BLaER1 (cell line): ENCODE data around the gene LAMTOR2.

Source experiments
- H3K27ac ChIP-seq: shearing (Covaris generic); formaldehyde crosslinking; 2 replicates; pipeline ENCODE4 v1.8.1; 2022
- H3K27me3 ChIP-seq: shearing (Covaris generic); formaldehyde crosslinking; 2 replicates; pipeline ENCODE4 v1.8.1; 2022
- H3K36me3 ChIP-seq: shearing (Covaris generic); formaldehyde crosslinking; 2 replicates; pipeline ENCODE4 v1.8.1; 2022
- H3K4me1 ChIP-seq: shearing (Covaris generic); formaldehyde crosslinking; 2 replicates; pipeline ENCODE4 v1.8.1; 2022
- H3K4me2 ChIP-seq: shearing (Covaris generic); formaldehyde crosslinking; 2 replicates; pipeline ENCODE4 v1.8.1; 2022
- H3K4me3 ChIP-seq: shearing (Covaris generic); formaldehyde crosslinking; 2 replicates; pipeline ENCODE4 v1.8.1; 2022
- H3K9ac ChIP-seq: shearing (Covaris generic); formaldehyde crosslinking; 2 replicates; pipeline ENCODE4 v1.8.1; 2022
- H3K9me3 ChIP-seq: shearing (Covaris generic); formaldehyde crosslinking; 2 replicates; pipeline ENCODE4 v1.8.1; 2022
- H4K20me1 ChIP-seq: shearing (Covaris generic); formaldehyde crosslinking; 2 replicates; pipeline ENCODE4 v1.8.1; 2022
- Cebpa-rat ChIP-seq: shearing (Covaris generic); IDR thresholded peaks from 2 replicates; pipeline ENCODE4 v1.8.1; 2022

The LAMTOR2 gene

DNA sequence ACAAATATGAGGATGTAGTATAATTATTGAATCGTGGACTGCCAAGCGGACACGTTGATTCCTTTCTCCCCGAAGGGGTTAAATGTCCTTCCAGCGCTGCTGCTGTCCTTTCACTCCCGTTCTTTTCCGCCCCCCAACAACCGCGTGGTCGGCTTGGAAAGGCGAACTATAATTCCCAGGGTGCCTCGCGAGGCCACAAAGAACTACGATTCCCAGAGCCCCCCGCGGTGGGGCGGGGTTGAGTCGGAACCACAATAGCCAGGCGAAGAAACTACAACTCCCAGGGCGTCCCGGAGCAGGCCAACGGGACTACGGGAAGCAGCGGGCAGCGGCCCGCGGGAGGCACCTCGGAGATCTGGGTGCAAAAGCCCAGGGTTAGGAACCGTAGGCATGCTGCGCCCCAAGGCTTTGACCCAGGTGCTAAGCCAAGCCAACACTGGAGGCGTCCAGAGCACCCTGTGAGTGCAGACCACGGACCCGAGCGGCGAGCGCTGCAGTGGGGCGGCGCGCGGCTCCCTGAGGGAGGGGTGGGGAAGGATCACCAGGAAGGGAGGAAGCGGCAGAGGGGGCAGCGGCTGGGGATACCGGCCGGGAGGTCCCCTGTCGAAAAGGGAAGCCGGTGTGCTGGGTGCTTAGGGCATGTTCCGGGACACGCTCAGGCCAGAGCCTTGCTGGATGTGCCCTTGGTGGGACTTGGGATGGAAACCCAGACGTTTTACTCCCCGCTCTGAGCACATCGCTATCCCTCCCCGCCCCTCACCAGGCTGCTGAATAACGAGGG, at the start of gene LAMTOR2:
TSS of gene LAMTOR2 (plus strand) at position 283 of the 781 bp plus-strand sequence. CDS start at position 391, 108 bp downstream.
- Histone ChIP-seq H3K4me1 (peaks cover 41% of the 10 kb centered on the region), H3K9me3 (no peaks in the 10 kb centered on the region), H3K4me2 (peak within 1 kb of the TSS; percentile 87), H4K20me1 (peaks cover 18% of the 10 kb centered on the region; the same call in 1 of the 2 replicates), H3K9ac (peak within 1 kb of the TSS; percentile 91), H3K4me3 (peak within 1 kb of the TSS; percentile 91), H3K27ac (peak within 1 kb of the TSS; percentile 98), H3K36me3 (peaks cover 39% of the 10 kb centered on the region), H3K27me3 (no peaks in the 10 kb centered on the region)
- TF ChIP-seq Cebpa-rat, result no peak

- Histone ChIP-seq H3K27me3 (no peaks in the 10 kb centered on the region), H3K4me2 (peak overlapping the region; percentile 81), H3K9ac (peak overlapping the region; percentile 29; the same call in 1 of the 2 replicates), H3K4me1 (peaks cover 45% of the 10 kb centered on the region), H4K20me1 (no peaks in the 10 kb centered on the region), H3K36me3 (peaks cover 32% of the 10 kb centered on the region), H3K4me3 (0 out of 2 replicates have a peak overlapping the region, but pooled peaks have one; percentile 22), H3K9me3 (no peaks in the 10 kb centered on the region), H3K27ac (peak overlapping the region; percentile 36)
- TF ChIP-seq Cebpa-rat, result no peak
These were observed 49.6 kb upstream of the LAMTOR2 start for GRCh38 chr1:156004843-156005584.

DNA sequence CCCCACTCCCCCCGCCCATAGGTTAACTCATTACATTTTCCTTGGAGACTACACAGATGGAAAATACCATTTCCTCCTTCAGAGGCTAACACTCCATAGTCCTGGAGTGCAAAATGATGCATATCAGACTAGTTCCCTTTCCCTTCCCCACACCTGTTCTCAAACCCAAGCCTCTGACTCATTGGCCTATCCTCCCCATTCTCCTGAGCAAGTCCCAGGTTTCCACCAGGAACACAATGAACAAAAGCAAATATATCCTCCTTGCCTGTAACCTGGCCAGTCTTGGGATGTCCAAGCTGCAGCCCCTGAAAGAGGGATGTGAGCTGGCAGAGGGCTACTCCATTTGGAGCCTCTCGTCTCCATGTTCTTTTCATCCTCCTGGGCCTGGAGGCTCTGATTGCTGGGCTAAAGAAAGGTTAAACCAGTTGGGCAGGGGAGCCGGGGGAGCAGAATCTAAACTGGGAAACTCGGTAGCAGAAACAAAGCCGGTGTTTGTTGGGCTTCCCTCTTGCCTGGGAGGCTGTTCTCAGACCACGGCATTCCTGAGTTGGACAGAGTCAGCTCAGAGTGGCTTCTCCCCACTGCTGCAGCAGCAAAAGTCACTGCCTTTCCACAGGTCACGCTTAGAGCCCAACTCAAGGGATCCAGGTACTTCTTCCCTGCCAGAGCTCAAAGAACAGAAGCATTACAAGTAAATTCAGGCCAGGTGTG, 47.8 kb upstream of the LAMTOR2 start:
- Histone ChIP-seq H3K9me3 (no peaks in the 10 kb centered on the region), H3K36me3 (peaks cover 50% of the 10 kb centered on the region), H3K27me3 (no peaks in the 10 kb centered on the region), H3K9ac (no peak overlapping the region), H3K4me3 (no peak overlapping the region), H3K27ac (no peak overlapping the region), H3K4me2 (no peak overlapping the region), H4K20me1 (peaks cover 13% of the 10 kb centered on the region), H3K4me1 (peaks cover 40% of the 10 kb centered on the region)
- TF ChIP-seq Cebpa-rat, result no peak

DNA sequence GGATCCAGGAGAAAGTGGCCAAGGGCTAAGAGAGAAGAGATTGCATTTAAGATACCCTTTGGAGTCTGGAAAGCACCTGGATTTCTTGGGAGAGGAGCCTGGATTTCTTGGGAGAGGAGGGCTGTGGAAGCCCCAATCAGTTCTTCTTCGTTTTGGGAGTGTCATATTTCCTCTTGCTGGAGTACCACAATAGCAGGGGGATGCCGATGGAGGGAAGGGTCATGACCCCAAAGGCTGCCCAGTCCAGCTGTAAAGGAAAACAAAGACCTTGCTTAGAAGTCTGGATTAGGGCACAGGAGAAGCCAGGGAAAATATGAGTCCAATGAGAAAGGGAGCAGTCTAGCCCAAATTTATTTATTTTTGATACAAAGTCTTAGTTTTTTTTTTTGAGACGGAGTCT, 45.2 kb upstream of the LAMTOR2 start:
- no peaks in the 10 kb centered on the region for H3K9me3 ChIP-seq
- H3K27ac ChIP-seq, result no peak overlapping the region
- no peak for TF ChIP-seq Cebpa-rat
- no peak overlapping the region for H3K9ac ChIP-seq
- H4K20me1 ChIP-seq, result peaks cover 23% of the 10 kb centered on the region
- no peak overlapping the region for H3K4me2 ChIP-seq
- H3K4me1 ChIP-seq, result peaks cover 17% of the 10 kb centered on the region
- no peaks in the 10 kb centered on the region for H3K27me3 ChIP-seq
- peaks cover 75% of the 10 kb centered on the region for H3K36me3 ChIP-seq
- no peak overlapping the region for H3K4me3 ChIP-seq

GRCh38 chr1:156012051-156012817, 42.3 kb upstream of the LAMTOR2 start:
- H3K9ac ChIP-seq, result no peak overlapping the region
- no peaks in the 10 kb centered on the region for H3K27me3 ChIP-seq
- H3K9me3 ChIP-seq, result no peaks in the 10 kb centered on the region
- H3K4me1 ChIP-seq, result peaks cover 15% of the 10 kb centered on the region; the same call in 1 of the 2 replicates
- no peak overlapping the region for H3K4me3 ChIP-seq
- no peak overlapping the region for H3K4me2 ChIP-seq
- no peak overlapping the region for H3K27ac ChIP-seq
- TF ChIP-seq Cebpa-rat, result no peak
- peaks cover 29% of the 10 kb centered on the region for H4K20me1 ChIP-seq
- peaks cover 94% of the 10 kb centered on the region for H3K36me3 ChIP-seq

- H3K4me2 ChIP-seq, result no peak overlapping the region
- H3K36me3 ChIP-seq, result peaks cover 97% of the 10 kb centered on the region
- H3K9ac ChIP-seq, result no peak overlapping the region
- peaks cover 25% of the 10 kb centered on the region for H3K4me1 ChIP-seq
- H3K27ac ChIP-seq, result no peak overlapping the region
- no peaks in the 10 kb centered on the region for H3K27me3 ChIP-seq
- TF ChIP-seq Cebpa-rat, result no peak
- no peaks in the 10 kb centered on the region for H3K9me3 ChIP-seq
- no peak overlapping the region for H3K4me3 ChIP-seq
- H4K20me1 ChIP-seq, result peaks cover 31% of the 10 kb centered on the region
These were observed 39.8 kb upstream of the LAMTOR2 start for GRCh38 chr1:156014829-156015228.

- Histone ChIP-seq H3K4me2 (peak overlapping the region; percentile 90), H3K4me3 (peak overlapping the region; percentile 82), H3K9me3 (no peaks in the 10 kb centered on the region), H3K27ac (peak overlapping the region; percentile 82), H3K36me3 (peaks cover 46% of the 10 kb centered on the region), H3K9ac (peak overlapping the region; percentile 86), H3K27me3 (no peaks in the 10 kb centered on the region), H4K20me1 (0 out of 2 replicates have a peak, but pooled peaks cover 7% of the 10 kb centered on the region), H3K4me1 (peaks cover 35% of the 10 kb centered on the region)
- no peak for TF ChIP-seq Cebpa-rat
These were observed 34.7 kb upstream of the LAMTOR2 start for GRCh38 chr1:156019946-156020292.

- peak within 1 kb of the TSS; percentile 82 for H3K27ac ChIP-seq
- H3K36me3 ChIP-seq, result peaks cover 42% of the 10 kb centered on the region
- peaks cover 35% of the 10 kb centered on the region for H3K4me1 ChIP-seq
- H3K4me3 ChIP-seq, result peak within 1 kb of the TSS; percentile 82
- H3K4me2 ChIP-seq, result peak within 1 kb of the TSS; percentile 90
- H4K20me1 ChIP-seq, result 0 out of 2 replicates have a peak, but pooled peaks cover 6% of the 10 kb centered on the region
- no peaks in the 10 kb centered on the region for H3K9me3 ChIP-seq
- no peak for TF ChIP-seq Cebpa-rat
- H3K27me3 ChIP-seq, result no peaks in the 10 kb centered on the region
- peak within 1 kb of the TSS; percentile 86 for H3K9ac ChIP-seq
These were observed 34.1 kb upstream of the LAMTOR2 start, which contains the start of gene SSR2 for GRCh38 chr1:156020293-156021092. TSS of gene SSR2 (minus strand) at chr1:156020951. CDS start at chr1:156020167, 784 bp downstream.
